ENCODE measurements around the gene ZFAND3.

DNA sequence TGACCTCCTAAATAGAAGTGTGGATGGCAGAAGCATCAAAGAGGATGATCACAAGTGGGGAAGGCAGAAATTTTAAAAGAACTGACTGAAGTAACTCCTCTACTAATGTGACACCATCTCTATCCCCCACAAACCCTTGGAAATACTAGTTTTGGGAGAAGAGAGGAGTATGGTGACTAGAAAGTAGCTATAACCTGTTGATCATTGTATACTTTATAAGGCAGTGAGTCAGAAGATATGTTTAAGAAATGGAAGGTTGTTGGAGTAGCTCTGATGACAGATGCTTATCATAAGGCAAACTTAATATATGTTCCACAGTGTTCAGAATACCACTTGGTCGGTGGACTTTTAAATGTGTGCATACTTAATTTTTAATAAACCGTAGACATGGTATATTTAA lies 116.6 kb downstream of the ZFAND3 start:
- no peak for TF ChIP-seq CTCF (optimal IDR thresholded peaks at IDR 0.05 in 1 of 3, IDR thresholded peaks at IDR 0.05 in 1 of 3, conservative IDR thresholded peaks at IDR 0.05 in 1 of 3; ENCODE audit: extremely low read depth in 1 of 3, insufficient read depth in 2 of 3, low read length in 3 of 3)
- no peak for TF ChIP-seq EZH2 (IDR thresholded peaks at IDR 0.05; ENCODE audit: low read length)

Data from keratinocyte (primary cell).